NT2/D1 (cell line): ENCODE results near the gene PDK2.

Experiments
- DNase-seq: peaks from one replicate; pipeline ENCODE4 v3.0.0-alpha.2; 2011; ENCODE audit warnings: low read depth, low spot score
- H3K27me3 ChIP-seq: 2 replicates; pipeline ENCODE4 v1.6.0; 2011; ENCODE audit warnings: mild to moderate bottlenecking; ENCODE audit not compliant: insufficient read length, insufficient read depth
- H3K36me3 ChIP-seq: 2 replicates; pipeline ENCODE4 v1.6.1; 2011; ENCODE audit warnings: mild to moderate bottlenecking, low read length, mixed read lengths; ENCODE audit not compliant: insufficient read depth, insufficient read length
- H3K4me1 ChIP-seq: 2 replicates; pipeline ENCODE4 v1.5.1; 2011; ENCODE audit not compliant: insufficient read depth, insufficient read length
- H3K4me3 ChIP-seq: 2 replicates; pipeline ENCODE4 v1.5.1; 2011; ENCODE audit warnings: low read depth; ENCODE audit not compliant: insufficient read length
- H3K9ac ChIP-seq: 2 replicates; pipeline ENCODE4 v1.6.0; 2011; ENCODE audit warnings: low read depth; ENCODE audit not compliant: insufficient read length
- H3K9me3 ChIP-seq: 2 replicates; pipeline ENCODE4 v1.5.1; 2011; ENCODE audit warnings: mild to moderate bottlenecking, low read length; ENCODE audit not compliant: insufficient read depth
- SUZ12 ChIP-seq: IDR thresholded peaks from 2 replicates; pipeline ENCODE4 v1.6.1; 2011; ENCODE audit not compliant: insufficient read length, insufficient read depth; ENCODE audit errors: extremely low read depth
- YY1 ChIP-seq: IDR thresholded peaks from 2 replicates; pipeline ENCODE4 v1.6.1; 2011; ENCODE audit not compliant: insufficient read length, insufficient read depth
- ZNF274 ChIP-seq: IDR thresholded peaks from 2 replicates; pipeline ENCODE4 v1.6.1; 2011; ENCODE audit warnings: mild to moderate bottlenecking, low read depth, low read length

The PDK2 gene

GRCh38 chr17:50094753-50095619 is at the start of gene PDK2:
PDK2 (plus strand) TSS chr17:50095351; CDS start chr17:50095436, 85 bp downstream.
- Histone ChIP-seq H3K36me3 (peaks cover 9% of the 10 kb centered on the region), H3K9me3 (no peaks in the 10 kb centered on the region), H3K9ac (peak within 1 kb of the TSS; percentile 87), H3K4me3 (peak within 1 kb of the TSS; percentile 82), H3K27me3 (peaks cover 3% of the 10 kb centered on the region), H3K4me1 (peaks cover 11% of the 10 kb centered on the region)
- peak; percentile 84 for DNase-seq
- TF ChIP-seq SUZ12 (no peak), YY1 (no peak), ZNF274 (no peak)

GRCh38 chr17:50046179-50046578 is 49.0 kb upstream of the PDK2 start:
- no peaks in the 10 kb centered on the region for H3K9me3 ChIP-seq
- no peak for DNase-seq
- no peak overlapping the region for H3K9ac ChIP-seq
- TF ChIP-seq ZNF274 (no peak), SUZ12 (no peak), YY1 (no peak)
- H3K4me3 ChIP-seq = no peak overlapping the region
- no peaks in the 10 kb centered on the region for H3K27me3 ChIP-seq
- peaks cover 20% of the 10 kb centered on the region for H3K4me1 ChIP-seq
- H3K36me3 ChIP-seq = no peaks in the 10 kb centered on the region

- TF ChIP-seq YY1 (no peak), ZNF274 (no peak), SUZ12 (no peak)
- Histone ChIP-seq H3K4me3 (no peak overlapping the region), H3K9me3 (no peaks in the 10 kb centered on the region), H3K36me3 (no peaks in the 10 kb centered on the region), H3K4me1 (peaks cover 25% of the 10 kb centered on the region), H3K9ac (no peak overlapping the region), H3K27me3 (no peaks in the 10 kb centered on the region)
- DNase-seq = no peak
These were observed 48.5 kb upstream of the PDK2 start for GRCh38 chr17:50046667-50047066.

- Histone ChIP-seq H3K4me1 (peaks cover 27% of the 10 kb centered on the region), H3K36me3 (no peaks in the 10 kb centered on the region), H3K9ac (no peak overlapping the region), H3K9me3 (no peaks in the 10 kb centered on the region), H3K27me3 (no peaks in the 10 kb centered on the region), H3K4me3 (no peak overlapping the region)
- TF ChIP-seq YY1 = no peak
- TF ChIP-seq SUZ12 = no peak
- no peak for TF ChIP-seq ZNF274
- no peak for DNase-seq
These were observed 48.1 kb upstream of the PDK2 start for GRCh38 chr17:50047083-50047482.

GRCh38 chr17:50047488-50048126 is 47.5 kb upstream of the PDK2 start:
- Histone ChIP-seq H3K4me1 (peaks cover 28% of the 10 kb centered on the region), H3K9me3 (no peaks in the 10 kb centered on the region), H3K36me3 (no peaks in the 10 kb centered on the region), H3K4me3 (no peak overlapping the region), H3K9ac (no peak overlapping the region), H3K27me3 (no peaks in the 10 kb centered on the region)
- TF ChIP-seq SUZ12 (no peak), YY1 (no peak), ZNF274 (no peak)
- no peak for DNase-seq

GRCh38 chr17:50048146-50048720 is 46.9 kb upstream of the PDK2 start:
- no peaks in the 10 kb centered on the region for H3K27me3 ChIP-seq
- H3K9me3 ChIP-seq = no peaks in the 10 kb centered on the region
- no peak for DNase-seq
- peaks cover 30% of the 10 kb centered on the region for H3K4me1 ChIP-seq
- H3K9ac ChIP-seq = no peak overlapping the region
- no peak overlapping the region for H3K4me3 ChIP-seq
- H3K36me3 ChIP-seq = no peaks in the 10 kb centered on the region
- no peak for TF ChIP-seq ZNF274

- DNase-seq = no peak
- TF ChIP-seq YY1 (no peak), SUZ12 (no peak), ZNF274 (no peak)
- Histone ChIP-seq H3K9me3 (no peaks in the 10 kb centered on the region), H3K36me3 (no peaks in the 10 kb centered on the region), H3K27me3 (no peaks in the 10 kb centered on the region), H3K4me1 (peaks cover 27% of the 10 kb centered on the region), H3K4me3 (no peak overlapping the region), H3K9ac (no peak overlapping the region)
These were observed 46.2 kb upstream of the PDK2 start for GRCh38 chr17:50048988-50049387.
